PC-3 (cell line): ENCODE measurements around the gene LRP5. TPM values are rescaled to one million over a fixed set of nuclear protein-coding genes. Genes with fewer than 3 reads are reported as not detected.

Experiments used
- ATAC-seq: fragments of 200-7000 bp; cut with Tn5 transposase; 2 replicates; pipeline ENCODE4 v1.9.1; 2020; ENCODE audit warnings: mild to moderate bottlenecking, moderate library complexity
- BruUV-seq: library from RNA; stranded (reverse); fragments of 400-500 nt; replicated peaks from 2 replicates; lab custom pipeline; 2021; lab: Mats Ljungman, UMichigan
- CTCF ChIA-PET: fragments of 300-600 bp; sonication (Branson Sonifier 250); formaldehyde crosslinking; loops from one replicate; lab custom pipeline; 2022; ENCODE audit warnings: antibody characterized with exemption; lab: Charles Lee
- POLR2A ChIA-PET: fragments of 300-600 bp; sonication (Branson Sonifier 250); formaldehyde crosslinking; loops from one replicate; lab custom pipeline; 2022; ENCODE audit warnings: antibody characterized with exemption; ENCODE audit not compliant: unreplicated experiment; lab: Charles Lee
- DNase-seq: peaks from one replicate; pipeline ENCODE4 v3.0.0-alpha.2; 2015
- H2AFZ ChIP-seq: fragments of 300-600 bp; sonication (generic); 2 replicates; pipeline ENCODE4 v1.6.0; 2016; ENCODE audit warnings: antibody characterized with exemption, low read length
- H3F3A ChIP-seq: fragments of 300-600 bp; sonication (generic); one replicate; pipeline ENCODE4 v1.6.0; 2017; ENCODE audit warnings: antibody characterized with exemption, low read length, control low read depth, mild to moderate bottlenecking; ENCODE audit not compliant: unreplicated experiment
- H3K27ac ChIP-seq: fragments of 300-600 bp; sonication (generic); 2 replicates; pipeline ENCODE4 v1.5.1; 2016; ENCODE audit warnings: mild to moderate bottlenecking, low read length
- H3K27me3 ChIP-seq: fragments of 300-600 bp; sonication (generic); 2 replicates; pipeline ENCODE4 v1.6.1; 2016; ENCODE audit warnings: low read length, mixed read lengths
- H3K36me3 ChIP-seq: fragments of 300-600 bp; sonication (generic); 2 replicates; pipeline ENCODE4 v1.6.1; 2016; ENCODE audit warnings: low read depth, mixed run types, low read length, mixed read lengths
- H3K4me1 ChIP-seq: fragments of 300-600 bp; sonication (generic); 2 replicates; pipeline ENCODE4 v1.5.1; 2016; ENCODE audit warnings: low read length; ENCODE audit not compliant: insufficient read depth
- H3K4me2 ChIP-seq: fragments of 300-600 bp; sonication (generic); 2 replicates; pipeline ENCODE4 v1.6.0; 2016; ENCODE audit warnings: low read length
- H3K4me3 ChIP-seq: fragments of 300-600 bp; sonication (generic); 2 replicates; pipeline ENCODE4 v1.5.1; 2016; ENCODE audit warnings: mild to moderate bottlenecking, low read length, mixed read lengths
- H3K79me2 ChIP-seq: fragments of 300-600 bp; sonication (generic); 2 replicates; pipeline ENCODE4 v1.6.1; 2017; ENCODE audit warnings: low read length, mixed read lengths
- H3K9ac ChIP-seq: fragments of 300-600 bp; sonication (generic); 2 replicates; pipeline ENCODE4 v1.6.0; 2016; ENCODE audit warnings: mild to moderate bottlenecking, low read length
- H3K9me2 ChIP-seq: fragments of 300-600 bp; sonication (generic); replicated peaks from 2 replicates; pipeline ENCODE4 v1.6.1; 2016; ENCODE audit warnings: mixed run types, low read length, mixed read lengths
- H3K9me3 ChIP-seq: fragments of 300-600 bp; sonication (generic); 2 replicates; pipeline ENCODE4 v1.6.1; 2016; ENCODE audit warnings: low read length, mixed read lengths
- H4K20me1 ChIP-seq: fragments of 300-600 bp; sonication (generic); 2 replicates; pipeline ENCODE4 v1.6.1; 2016; ENCODE audit warnings: low read length, mixed read lengths
- CTCF ChIP-seq: fragments of 300-600 bp; sonication (generic); conservative IDR thresholded peaks from 2 replicates; pipeline ENCODE4 v1.5.1; 2017; ENCODE audit warnings: antibody characterized with exemption, low read depth, mild to moderate bottlenecking, low read length
- EZH2 ChIP-seq: fragments of 300-600 bp; sonication (generic); IDR thresholded peaks from one replicate; pipeline ENCODE4 v1.6.1; 2017; ENCODE audit warnings: antibody characterized with exemption, mild to moderate bottlenecking, low read length; ENCODE audit not compliant: unreplicated experiment
- EZH2phosphoT487 ChIP-seq: fragments of 300-600 bp; sonication (generic); IDR thresholded peaks from 2 replicates; pipeline ENCODE4 v1.6.1; 2018; ENCODE audit warnings: mild to moderate bottlenecking, antibody characterized with exemption, low read length, borderline replicate concordance
- intact Hi-C: fragments of 100-400 bp; cut with micrococcal nuclease; formaldehyde crosslinking; loops from 2 replicates; pipeline ENCODE4 v1.9.0; 2023
- total RNA-seq: library from RNA; depleted of rRNA; stranded (reverse); fragments of >200 nt; gene quantifications from 2 replicates; pipeline ENCODE4 v1.2.3, GENCODE V29; 2014

LRP5 gene
- total RNA-seq, 1 experiment from 2014 or later, result 64.3 TPM

- no peak for ATAC-seq
- Histone ChIP-seq H3K36me3 (peaks cover 41% of the 10 kb centered on the region), H3K27ac (no peak overlapping the region), H3K4me1 (0 out of 2 replicates have a peak, but pooled peaks cover under 1% of the 10 kb centered on the region), H3K27me3 (no peaks in the 10 kb centered on the region), H3K9me2 (no peaks in the 10 kb centered on the region), H4K20me1 (no peaks in the 10 kb centered on the region), H3F3A (no peaks in the 10 kb centered on the region), H2AFZ (no peak overlapping the region), H3K4me3 (no peak overlapping the region), H3K79me2 (peaks cover 7% of the 10 kb centered on the region), H3K9ac (no peak overlapping the region), H3K9me3 (no peaks in the 10 kb centered on the region), H3K4me2 (no peak overlapping the region)
- CTCF ChIA-PET, result no interaction called here
- POLR2A ChIA-PET, result no interaction called here
- no TSS peak for BruUV-seq
- intact Hi-C loops, result no loop called here
- TF ChIP-seq EZH2, result no peak
- no peak for TF ChIP-seq EZH2phosphoT487
- TF ChIP-seq CTCF, result no peak
- DNase-seq, result no peak
These were observed 48.1 kb upstream of the LRP5 start for GRCh38 chr11:68264244-68264643.

DNA sequence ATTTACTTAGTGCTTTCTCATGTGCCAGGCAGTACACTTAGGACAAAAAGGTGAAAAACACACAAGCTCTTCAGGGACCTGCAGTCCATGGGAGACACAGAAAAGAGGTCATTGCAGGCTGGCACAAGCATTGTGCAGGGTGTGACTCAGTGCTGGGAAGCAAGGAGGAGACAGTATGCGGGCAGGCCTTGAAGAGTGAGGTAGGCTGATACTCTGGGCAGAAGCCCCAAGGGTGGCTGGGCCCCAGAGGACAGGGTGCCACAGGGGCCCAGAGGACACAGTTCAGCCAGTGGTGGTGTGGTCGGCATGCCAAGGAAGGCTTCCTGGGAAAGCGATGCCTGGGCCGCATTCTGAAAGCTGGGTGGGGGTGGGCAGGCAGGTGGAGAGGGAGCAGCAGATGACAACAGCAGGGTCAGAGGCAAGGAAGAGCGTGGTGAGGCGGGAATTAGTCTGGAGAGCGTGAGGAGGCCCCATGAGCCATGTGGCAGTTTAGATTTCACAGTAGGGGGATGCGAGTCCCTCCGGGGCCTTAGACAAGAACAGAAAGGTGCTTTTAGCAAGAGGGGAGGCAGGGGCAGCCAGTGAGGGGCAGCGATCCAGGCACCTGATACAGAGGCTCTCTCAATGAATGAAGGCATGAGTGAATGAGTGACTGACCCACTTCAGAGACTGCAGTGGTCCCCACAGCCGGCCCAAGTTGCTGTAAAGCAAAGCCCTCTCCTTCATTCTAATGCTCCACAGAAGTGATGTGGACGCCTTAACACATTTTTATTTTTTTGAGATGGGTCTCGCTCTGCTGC lies 47.5 kb upstream of the LRP5 start:
- no peak overlapping the region for H3K9ac ChIP-seq
- BruUV-seq, result no TSS peak
- peaks cover 41% of the 10 kb centered on the region for H3K36me3 ChIP-seq
- H3K4me2 ChIP-seq, result no peak overlapping the region
- no peak overlapping the region for H3K4me3 ChIP-seq
- DNase-seq, result no peak
- peaks cover 14% of the 10 kb centered on the region for H3K79me2 ChIP-seq
- intact Hi-C loops, result no loop called here
- H3K4me1 ChIP-seq, result peaks cover 7% of the 10 kb centered on the region
- H3K9me2 ChIP-seq, result no peaks in the 10 kb centered on the region
- ChIA-PET POLR2A (no interaction called here), CTCF (no interaction called here)
- TF ChIP-seq EZH2phosphoT487, result no peak
- TF ChIP-seq EZH2, result no peak
- TF ChIP-seq CTCF, result no peak
- H3K27ac ChIP-seq, result no peak overlapping the region
- no peak for ATAC-seq
- no peaks in the 10 kb centered on the region for H3K27me3 ChIP-seq
- no peak overlapping the region for H2AFZ ChIP-seq
- no peaks in the 10 kb centered on the region for H3K9me3 ChIP-seq
- H3F3A ChIP-seq, result no peaks in the 10 kb centered on the region
- H4K20me1 ChIP-seq, result no peaks in the 10 kb centered on the region
